Muscle layer of colon (tissue), 2 donors: Measurements from ENCODE around the gene CASP10.

Experiments
- H3K27ac ChIP-seq: one replicate; pipeline ENCODE4 v1.7.0; 2013; ENCODE audit warnings: low read depth, mild to moderate bottlenecking, low read length, moderate library complexity
- H3K27me3 ChIP-seq, 2 donors: one replicate each; pipeline ENCODE4 v1.7.0; 2013; ENCODE audit warnings: low read length in 2 of 2, mild to moderate bottlenecking in 2 of 2; ENCODE audit not compliant: insufficient read depth in 2 of 2, control insufficient read depth in 1 of 2
- H3K36me3 ChIP-seq: one replicate; pipeline ENCODE4 v1.7.0; 2013; ENCODE audit warnings: mild to moderate bottlenecking, low read length; ENCODE audit not compliant: insufficient read depth
- H3K4me1 ChIP-seq: one replicate; pipeline ENCODE4 v1.7.0; 2013; ENCODE audit warnings: mild to moderate bottlenecking, low read length; ENCODE audit not compliant: insufficient read depth
- H3K4me3 ChIP-seq, 2 donors: one replicate each; pipeline ENCODE4 v1.7.0; 2013; ENCODE audit warnings: low read length in 2 of 2, low read depth in 1 of 2, mild to moderate bottlenecking in 1 of 2, moderate library complexity in 1 of 2
- H3K9ac ChIP-seq: one replicate; pipeline ENCODE4 v1.7.0; 2013; ENCODE audit warnings: low read length
- H3K9me3 ChIP-seq: one replicate; pipeline ENCODE4 v1.7.0; 2013; ENCODE audit warnings: mild to moderate bottlenecking, low read length
- donor health status: abdominal sarcoma.
- donor health status: Adenocarcinoma of cecum.

Gene CASP10

GRCh38 chr2:201258666-201259615 is 76.0 kb downstream of the CASP10 start:
- H3K4me1 ChIP-seq, result peaks cover 24% of the 10 kb centered on the region
- no peaks in the 10 kb centered on the region for H3K36me3 ChIP-seq
- H3K4me3 ChIP-seq, result peak overlapping the region; percentile 75 to 87
- H3K9ac ChIP-seq, result peak overlapping the region; percentile 75
- peak overlapping the region; percentile 64 for H3K27ac ChIP-seq
- no peaks in the 10 kb centered on the region for H3K27me3 ChIP-seq
- no peaks in the 10 kb centered on the region for H3K9me3 ChIP-seq

GRCh38 chr2:201260302-201260800 is 77.4 kb downstream of the CASP10 start, which contains the start of gene CASP8:
Gene CASP8 (plus strand): TSS chr2:201260536. CDS start chr2:201266487, 5,951 bp downstream.
- Histone ChIP-seq H3K36me3 (no peaks in the 10 kb centered on the region), H3K4me1 (peaks cover 18% of the 10 kb centered on the region), H3K27me3 (no peaks in the 10 kb centered on the region), H3K27ac (no peak within 1 kb of the TSS), H3K9ac (no peak within 1 kb of the TSS), H3K9me3 (no peaks in the 10 kb centered on the region), H3K4me3 (peak within 1 kb of the TSS in 1 of 2 donors; percentile 15)

DNA sequence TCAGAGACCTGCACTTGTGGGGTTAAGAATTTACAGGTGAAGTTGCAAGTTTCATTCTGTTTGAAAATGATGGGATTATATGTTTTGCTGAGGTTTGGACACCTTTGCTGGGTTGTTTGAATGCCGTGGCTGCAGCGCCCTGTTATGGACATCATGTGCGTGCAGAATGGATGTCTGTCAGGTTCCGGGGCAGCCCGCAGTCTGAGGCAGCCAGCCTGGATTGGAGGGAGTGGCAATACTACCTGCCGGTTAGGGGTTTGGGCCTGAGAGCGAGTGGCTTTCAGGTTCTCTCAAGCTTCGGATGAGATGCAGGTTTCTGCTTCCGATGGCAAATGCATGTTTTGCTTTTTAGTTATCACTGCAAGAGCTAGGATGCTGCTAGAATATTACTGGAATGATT is 78.5 kb downstream of the CASP10 start:
- peaks cover 18% of the 10 kb centered on the region for H3K4me1 ChIP-seq
- H3K9ac ChIP-seq, result no peak overlapping the region
- H3K27me3 ChIP-seq, result no peaks in the 10 kb centered on the region
- no peaks in the 10 kb centered on the region for H3K9me3 ChIP-seq
- H3K4me3 ChIP-seq, result no peak overlapping the region
- H3K36me3 ChIP-seq, result peaks cover 3% of the 10 kb centered on the region
- H3K27ac ChIP-seq, result no peak overlapping the region

- H3K4me3 ChIP-seq, result no peak overlapping the region
- H3K27ac ChIP-seq, result no peak overlapping the region
- peaks cover 6% of the 10 kb centered on the region for H3K36me3 ChIP-seq
- H3K9ac ChIP-seq, result no peak overlapping the region
- no peaks in the 10 kb centered on the region for H3K9me3 ChIP-seq
- peaks cover 18% of the 10 kb centered on the region for H3K4me1 ChIP-seq
- H3K27me3 ChIP-seq, result no peaks in the 10 kb centered on the region
Observed at GRCh38 chr2:201261906-201262305, 79.0 kb downstream of the CASP10 start.

DNA sequence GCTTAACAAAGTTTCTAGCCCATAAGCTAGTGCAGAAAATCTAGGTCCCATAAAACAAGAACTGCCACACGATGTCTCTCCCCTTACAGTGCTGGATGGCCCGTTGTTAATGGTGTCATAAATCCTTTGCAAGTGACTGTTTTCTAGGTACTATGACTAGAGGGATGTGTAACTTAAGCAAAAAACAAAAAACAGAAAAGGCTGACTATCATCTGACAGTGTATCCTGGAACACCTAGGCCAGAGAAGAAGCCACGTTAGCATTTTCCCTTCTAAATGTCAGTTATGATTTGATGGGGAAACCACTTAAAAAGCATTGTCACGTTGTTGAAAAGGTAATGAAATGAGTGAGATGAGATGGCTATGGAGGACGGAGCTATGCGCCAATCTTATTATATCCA is 79.8 kb downstream of the CASP10 start:
- Histone ChIP-seq H3K27ac (no peak overlapping the region), H3K4me1 (peaks cover 18% of the 10 kb centered on the region)

GRCh38 chr2:201263779-201264178 is 80.8 kb downstream of the CASP10 start:
- no peak overlapping the region for H3K4me3 ChIP-seq
- peaks cover 18% of the 10 kb centered on the region for H3K4me1 ChIP-seq
- peaks cover 15% of the 10 kb centered on the region for H3K36me3 ChIP-seq
- no peaks in the 10 kb centered on the region for H3K9me3 ChIP-seq
- no peak overlapping the region for H3K9ac ChIP-seq
- no peak overlapping the region for H3K27ac ChIP-seq
- no peaks in the 10 kb centered on the region for H3K27me3 ChIP-seq

More for the DNA sequence above, 79.8 kb downstream of the CASP10 start:
- Histone ChIP-seq H3K9ac (no peak overlapping the region), H3K27me3 (no peaks in the 10 kb centered on the region), H3K36me3 (peaks cover 12% of the 10 kb centered on the region), H3K9me3 (no peaks in the 10 kb centered on the region), H3K4me3 (no peak overlapping the region)

DNA sequence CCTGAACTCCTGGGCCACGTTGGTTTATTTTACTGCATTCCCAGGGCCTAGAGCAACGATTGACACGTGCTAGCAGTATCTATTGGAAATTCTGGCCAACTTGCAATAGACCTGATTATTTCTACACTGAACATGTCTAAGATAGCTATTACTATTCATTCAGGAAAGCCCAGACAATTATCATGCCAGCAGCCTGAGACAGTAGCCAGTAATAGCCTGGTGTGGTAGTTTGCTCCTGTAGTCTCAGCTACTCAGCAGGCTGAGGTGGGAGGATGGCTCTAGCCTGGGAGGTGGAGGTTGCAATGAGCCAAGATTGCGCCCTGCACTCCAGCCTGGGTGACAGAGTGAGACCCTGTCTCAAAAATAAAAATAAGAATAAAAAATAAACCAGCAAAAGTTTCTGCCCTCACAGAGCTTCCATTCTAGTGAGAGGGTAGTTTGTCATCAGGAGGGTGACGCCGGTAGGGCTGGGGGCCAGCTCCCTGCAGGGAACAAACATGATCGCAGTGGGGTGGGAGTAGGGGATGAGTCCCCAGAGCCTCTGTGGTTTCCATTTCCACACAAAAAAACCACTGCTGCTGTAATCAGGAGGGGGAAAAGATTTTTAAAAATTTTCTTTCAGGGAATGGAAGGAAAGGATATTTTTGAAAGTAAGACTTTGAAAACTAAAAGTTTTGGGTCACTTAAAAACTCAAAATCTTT is 81.7 kb downstream of the CASP10 start:
- Histone ChIP-seq H3K27ac (no peak overlapping the region), H3K9me3 (no peaks in the 10 kb centered on the region), H3K4me1 (peaks cover 18% of the 10 kb centered on the region), H3K9ac (no peak overlapping the region), H3K4me3 (no peak overlapping the region), H3K36me3 (peaks cover 15% of the 10 kb centered on the region), H3K27me3 (no peaks in the 10 kb centered on the region)

- peaks cover 15% of the 10 kb centered on the region for H3K36me3 ChIP-seq
- H3K27ac ChIP-seq, result no peak overlapping the region
- peaks cover 7% of the 10 kb centered on the region for H3K4me1 ChIP-seq
- no peaks in the 10 kb centered on the region for H3K27me3 ChIP-seq
- H3K4me3 ChIP-seq, result no peak overlapping the region
- H3K9ac ChIP-seq, result no peak overlapping the region
- no peaks in the 10 kb centered on the region for H3K9me3 ChIP-seq
Observed at GRCh38 chr2:201266629-201267028, 83.7 kb downstream of the CASP10 start.

DNA sequence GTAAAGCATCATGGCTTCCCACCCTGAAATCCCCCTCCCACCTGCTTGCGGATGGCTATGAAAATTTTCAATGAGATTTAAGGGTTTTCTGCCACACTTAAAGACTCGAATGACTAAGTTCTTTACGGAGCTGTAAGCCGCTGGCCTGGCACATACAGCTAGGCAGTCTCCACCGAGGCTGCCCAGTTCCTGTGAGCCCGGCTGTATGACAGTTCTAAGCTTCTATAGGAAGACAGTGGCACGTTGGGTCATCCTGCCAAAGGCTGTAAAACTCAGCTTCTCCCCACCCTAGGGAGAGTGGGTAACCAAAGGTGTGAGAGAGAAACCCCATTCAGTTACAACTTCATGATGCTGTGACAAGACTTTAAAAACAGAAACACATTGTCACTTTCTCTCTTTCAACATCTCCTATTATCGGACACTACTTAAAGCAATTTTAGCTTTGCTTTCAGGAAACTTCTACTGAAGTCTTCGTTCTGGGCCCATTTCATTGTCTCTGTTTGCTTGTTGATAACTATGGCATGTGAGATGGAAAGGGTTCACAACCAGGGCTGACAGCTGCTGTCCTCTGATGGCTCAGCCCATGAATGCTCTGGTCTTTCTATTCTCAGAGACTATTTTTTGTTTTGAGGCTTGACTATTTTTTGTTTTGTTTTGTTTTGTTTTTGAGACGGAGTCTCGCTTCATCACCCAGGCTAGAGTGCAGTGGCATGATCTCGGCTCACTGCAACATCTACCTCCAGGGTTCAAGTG is 84.5 kb downstream of the CASP10 start:
- H3K36me3 ChIP-seq, result peaks cover 20% of the 10 kb centered on the region
- H3K9me3 ChIP-seq, result no peaks in the 10 kb centered on the region
- H3K4me3 ChIP-seq, result no peak overlapping the region
- H3K9ac ChIP-seq, result no peak overlapping the region
- peaks cover 6% of the 10 kb centered on the region for H3K4me1 ChIP-seq
- no peaks in the 10 kb centered on the region for H3K27me3 ChIP-seq
- no peak overlapping the region for H3K27ac ChIP-seq

DNA sequence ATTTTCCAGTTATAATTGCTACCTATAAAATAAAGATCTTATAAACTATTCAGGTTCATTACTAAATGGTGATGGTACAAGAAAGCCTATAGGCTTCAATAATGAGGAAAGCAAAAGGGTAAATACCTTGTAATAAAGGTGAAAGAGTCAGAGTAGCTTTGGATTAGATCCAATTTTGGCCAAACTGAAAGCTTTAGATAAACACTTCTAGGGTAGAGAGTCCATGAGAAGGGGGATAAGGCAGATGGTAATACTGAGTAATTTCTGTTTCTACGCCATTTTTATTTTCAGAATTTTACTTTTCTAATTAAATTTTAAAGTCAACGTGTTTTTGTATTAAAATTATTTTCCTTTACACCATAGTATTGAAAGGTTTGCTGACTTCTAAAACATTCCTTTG is 86.8 kb downstream of the CASP10 start:
- no peak overlapping the region for H3K9ac ChIP-seq
- no peaks in the 10 kb centered on the region for H3K4me1 ChIP-seq
- no peaks in the 10 kb centered on the region for H3K27me3 ChIP-seq
- no peaks in the 10 kb centered on the region for H3K9me3 ChIP-seq
- H3K36me3 ChIP-seq, result peaks cover 25% of the 10 kb centered on the region
- no peak overlapping the region for H3K27ac ChIP-seq
- no peak overlapping the region for H3K4me3 ChIP-seq
